Measurements from ENCODE around the gene ARRDC3. TPM values are rescaled to one million over a fixed set of nuclear protein-coding genes. Genes with fewer than 3 reads are reported as not detected.
"Not testable (repeated sequence)": the region's sequence is repeated elsewhere in the genome, so short reads cannot be mapped to it uniquely, and the experiment has no call there.

Gene ARRDC3
- total RNA-seq, 1 experiment from 2014 or later: 34.5 TPM

- no peaks in the 10 kb centered on the region for H3K27me3 ChIP-seq (replicated peaks; ENCODE audit: control insufficient read depth, insufficient read depth, low read length)
- no peak overlapping the region for H3K4me3 Mint-ChIP-seq (ENCODE audit: unreplicated experiment)
- no peaks in the 10 kb centered on the region for H3K27me3 Mint-ChIP-seq (ENCODE audit: insufficient read depth, unreplicated experiment)
- no peaks in the 10 kb centered on the region for H3K9me3 Mint-ChIP-seq (ENCODE audit: unreplicated experiment)
- H3K4me1 Mint-ChIP-seq (ENCODE audit: low read depth, unreplicated experiment): no peaks in the 10 kb centered on the region
- H3K36me3 Mint-ChIP-seq (ENCODE audit: insufficient read depth, unreplicated experiment): no peaks in the 10 kb centered on the region
- CTCF ChIA-PET: no interaction called here
- H3K27ac Mint-ChIP-seq (ENCODE audit: unreplicated experiment): no peak overlapping the region
- intact Hi-C loops (cut with micrococcal nuclease; ENCODE audit: unreplicated experiment): no loop called here
- no TSS peak for BruUV-seq (replicated peaks)
- POLR2A ChIA-PET: no interaction called here
- no peak for DNase-seq
- no peaks in the 10 kb centered on the region for H3K9me3 ChIP-seq
- H3K4me1 ChIP-seq: no peaks in the 10 kb centered on the region
- no peaks in the 10 kb centered on the region for H3K36me3 ChIP-seq (ENCODE audit: control insufficient read depth, insufficient read depth, low read length)
- TF ChIP-seq, protein P1, sequence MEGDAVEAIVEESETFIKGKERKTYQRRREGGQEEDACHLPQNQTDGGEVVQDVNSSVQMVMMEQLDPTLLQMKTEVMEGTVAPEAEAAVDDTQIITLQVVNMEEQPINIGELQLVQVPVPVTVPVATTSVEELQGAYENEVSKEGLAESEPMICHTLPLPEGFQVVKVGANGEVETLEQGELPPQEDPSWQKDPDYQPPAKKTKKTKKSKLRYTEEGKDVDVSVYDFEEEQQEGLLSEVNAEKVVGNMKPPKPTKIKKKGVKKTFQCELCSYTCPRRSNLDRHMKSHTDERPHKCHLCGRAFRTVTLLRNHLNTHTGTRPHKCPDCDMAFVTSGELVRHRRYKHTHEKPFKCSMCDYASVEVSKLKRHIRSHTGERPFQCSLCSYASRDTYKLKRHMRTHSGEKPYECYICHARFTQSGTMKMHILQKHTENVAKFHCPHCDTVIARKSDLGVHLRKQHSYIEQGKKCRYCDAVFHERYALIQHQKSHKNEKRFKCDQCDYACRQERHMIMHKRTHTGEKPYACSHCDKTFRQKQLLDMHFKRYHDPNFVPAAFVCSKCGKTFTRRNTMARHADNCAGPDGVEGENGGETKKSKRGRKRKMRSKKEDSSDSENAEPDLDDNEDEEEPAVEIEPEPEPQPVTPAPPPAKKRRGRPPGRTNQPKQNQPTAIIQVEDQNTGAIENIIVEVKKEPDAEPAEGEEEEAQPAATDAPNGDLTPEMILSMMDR (IDR thresholded peaks at IDR 0.05; ENCODE audit: insufficient read depth in 1 of 2, low read depth in 1 of 2, low read length in 1 of 2, severe bottlenecking in 1 of 2, unreplicated experiment in 1 of 2): no peak
- no peak overlapping the region for H3K4me3 ChIP-seq (ENCODE audit: low read depth, low read length)
Observed at GRCh38 chr5:91401175-91401574, 18.1 kb upstream of the ARRDC3 start.

- Mint-ChIP-seq H3K4me1 (ENCODE audit: low read depth, unreplicated experiment) (no peaks in the 10 kb centered on the region), H3K9me3 (ENCODE audit: unreplicated experiment) (no peaks in the 10 kb centered on the region), H3K27me3 (ENCODE audit: insufficient read depth, unreplicated experiment) (no peaks in the 10 kb centered on the region), H3K27ac (ENCODE audit: unreplicated experiment) (no peak overlapping the region), H3K36me3 (ENCODE audit: insufficient read depth, unreplicated experiment) (no peaks in the 10 kb centered on the region), H3K4me3 (ENCODE audit: unreplicated experiment) (no peak overlapping the region)
- ChIA-PET CTCF (no interaction called here), POLR2A (no interaction called here)
- H3K36me3 ChIP-seq (ENCODE audit: control insufficient read depth, insufficient read depth, low read length): no peaks in the 10 kb centered on the region
- H3K4me3 ChIP-seq (ENCODE audit: low read depth, low read length): no peak overlapping the region
- BruUV-seq (replicated peaks): no TSS peak
- H3K9me3 ChIP-seq: no peaks in the 10 kb centered on the region
- intact Hi-C loops (cut with micrococcal nuclease; ENCODE audit: unreplicated experiment): no loop called here
- H3K27me3 ChIP-seq (replicated peaks; ENCODE audit: control insufficient read depth, insufficient read depth, low read length): no peaks in the 10 kb centered on the region
- TF ChIP-seq, protein P1 (IDR thresholded peaks at IDR 0.05; ENCODE audit: insufficient read depth in 1 of 2, low read depth in 1 of 2, low read length in 1 of 2, severe bottlenecking in 1 of 2, unreplicated experiment in 1 of 2): no peak
- no peak for DNase-seq
- H3K4me1 ChIP-seq: no peaks in the 10 kb centered on the region
Observed at GRCh38 chr5:91397791-91398190, 14.7 kb upstream of the ARRDC3 start.

DNA sequence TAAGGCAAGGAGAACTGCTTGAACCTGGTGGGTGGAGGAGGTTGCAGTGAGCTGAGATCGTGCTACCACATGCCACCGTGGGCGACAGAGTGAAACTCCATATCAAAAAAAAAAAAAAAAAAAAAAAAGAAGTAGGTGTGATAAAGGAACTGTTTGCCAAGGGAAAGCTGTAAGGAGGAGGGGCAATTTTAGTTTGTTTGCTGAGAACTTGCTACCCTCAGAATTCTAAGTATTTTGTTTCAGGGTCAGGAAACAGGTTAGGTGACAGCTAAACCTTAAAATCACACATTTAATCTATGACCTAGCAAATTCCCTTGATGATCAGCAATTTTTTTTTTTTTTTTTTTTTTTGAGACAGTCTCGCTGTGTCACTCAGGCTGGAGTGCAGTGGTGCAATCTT is 7.2 kb upstream of the ARRDC3 start:
- Histone ChIP-seq H3K9me3 (no peaks in the 10 kb centered on the region), H3K4me3 (ENCODE audit: low read depth, low read length) (no peak overlapping the region), H3K27me3 (replicated peaks; ENCODE audit: control insufficient read depth, insufficient read depth, low read length) (no peaks in the 10 kb centered on the region), H3K4me1 (no peaks in the 10 kb centered on the region), H3K36me3 (ENCODE audit: control insufficient read depth, insufficient read depth, low read length) (no peaks in the 10 kb centered on the region)
- intact Hi-C loops (cut with micrococcal nuclease; ENCODE audit: unreplicated experiment): no loop called here
- Mint-ChIP-seq H3K4me3 (ENCODE audit: unreplicated experiment) (no peak overlapping the region), H3K4me1 (ENCODE audit: low read depth, unreplicated experiment) (peaks cover 6% of the 10 kb centered on the region), H3K27ac (ENCODE audit: unreplicated experiment) (no peak overlapping the region), H3K36me3 (ENCODE audit: insufficient read depth, unreplicated experiment) (no peaks in the 10 kb centered on the region), H3K9me3 (ENCODE audit: unreplicated experiment) (no peaks in the 10 kb centered on the region), H3K27me3 (ENCODE audit: insufficient read depth, unreplicated experiment) (no peaks in the 10 kb centered on the region)
- ChIA-PET CTCF (interaction anchor here (0.6 to 0.7 kb wide), 3 partner anchors 18 to 249 kb away, joined by 3 to 6 read pairs (median 6); no protein-coding TSS in a partner anchor), POLR2A (interaction anchor here (0.6 kb wide), 1 partner anchor 9 kb away, joined by 3 read pairs; no protein-coding TSS in a partner anchor)
- peak in 1 of 2 experiments; percentile 28 for DNase-seq
- BruUV-seq (replicated peaks): no TSS peak
- TF ChIP-seq, protein P1 (IDR thresholded peaks at IDR 0.05; ENCODE audit: insufficient read depth in 1 of 2, low read depth in 1 of 2, low read length in 1 of 2, severe bottlenecking in 1 of 2, unreplicated experiment in 1 of 2): no peak

DNA sequence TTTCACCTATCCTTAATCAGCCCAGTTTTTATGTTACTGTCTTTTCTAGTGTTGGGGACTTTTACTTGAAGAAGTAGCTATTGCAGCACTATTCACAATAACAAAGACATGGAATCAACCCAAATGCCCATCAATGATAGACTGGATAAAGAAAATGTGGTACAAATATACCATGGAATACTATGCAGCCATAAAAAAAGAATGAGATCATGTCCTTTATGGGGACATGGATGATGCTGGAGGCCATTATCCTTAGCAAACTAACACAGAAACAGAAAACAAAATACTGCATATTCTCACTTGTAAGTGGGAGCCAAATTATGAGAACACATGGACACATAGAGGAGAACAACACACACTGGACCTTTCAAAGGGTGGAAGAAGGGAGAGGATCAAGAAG is 6.4 kb upstream of the ARRDC3 start:
- CTCF ChIA-PET; H3K27ac Mint-ChIP-seq (ENCODE audit: unreplicated experiment); BruUV-seq (replicated peaks); H3K36me3 ChIP-seq (ENCODE audit: control insufficient read depth, insufficient read depth, low read length); H3K4me3 Mint-ChIP-seq (ENCODE audit: unreplicated experiment); H3K4me3 ChIP-seq (ENCODE audit: low read depth, low read length); H3K36me3 Mint-ChIP-seq (ENCODE audit: insufficient read depth, unreplicated experiment); H3K9me3 ChIP-seq; DNase-seq; intact Hi-C loops (cut with micrococcal nuclease; ENCODE audit: unreplicated experiment); POLR2A ChIA-PET; H3K27me3 ChIP-seq (replicated peaks; ENCODE audit: control insufficient read depth, insufficient read depth, low read length); H3K4me1 Mint-ChIP-seq (ENCODE audit: low read depth, unreplicated experiment); H3K4me1 ChIP-seq; H3K9me3 Mint-ChIP-seq (ENCODE audit: unreplicated experiment); H3K27me3 Mint-ChIP-seq (ENCODE audit: insufficient read depth, unreplicated experiment): not testable (repeated sequence)

All from Caco-2 (cell line).